ENCODE measurements around the gene HACE1.

HACE1 gene

DNA sequence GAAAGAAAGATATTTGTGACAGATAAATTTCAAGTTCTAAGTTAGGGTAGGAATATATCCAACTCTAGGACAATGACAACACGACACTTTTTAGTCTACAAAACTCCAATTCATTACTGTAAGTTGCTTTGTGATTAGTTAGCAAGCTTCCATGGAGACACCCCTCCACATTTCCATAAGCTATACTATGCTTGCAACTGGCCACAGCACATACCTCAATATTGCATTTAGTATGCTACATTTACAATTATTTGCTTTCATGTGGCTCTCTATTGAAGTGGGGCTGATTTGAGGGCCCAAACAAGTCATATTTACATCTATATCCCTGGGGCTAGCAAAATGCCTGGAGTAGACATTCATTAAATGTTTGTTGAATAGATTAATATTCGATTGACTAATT is 129.3 kb downstream of the HACE1 start:
- no peak for DNase-seq (ENCODE audit: low spot score)

DNA sequence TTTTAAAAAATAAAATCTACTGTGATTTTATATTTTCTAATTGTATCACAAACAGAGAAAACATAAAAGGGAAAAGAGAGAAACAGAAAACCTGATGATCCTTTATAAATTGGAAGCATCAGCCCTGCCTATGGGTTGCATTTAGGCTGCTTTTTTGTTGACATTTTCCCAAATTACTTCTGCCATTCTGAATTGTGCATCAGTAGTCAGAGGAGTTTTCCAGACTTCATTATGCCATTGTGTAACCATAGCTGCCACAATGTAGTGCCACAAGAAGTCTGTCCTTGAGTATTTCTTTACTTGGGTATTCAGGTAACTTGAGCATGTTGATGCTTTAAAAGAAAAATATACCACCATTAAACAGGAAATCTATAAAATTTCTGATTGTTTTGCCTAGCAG is 130.3 kb downstream of the HACE1 start:
- no peak for DNase-seq (ENCODE audit: low spot score)

DNA sequence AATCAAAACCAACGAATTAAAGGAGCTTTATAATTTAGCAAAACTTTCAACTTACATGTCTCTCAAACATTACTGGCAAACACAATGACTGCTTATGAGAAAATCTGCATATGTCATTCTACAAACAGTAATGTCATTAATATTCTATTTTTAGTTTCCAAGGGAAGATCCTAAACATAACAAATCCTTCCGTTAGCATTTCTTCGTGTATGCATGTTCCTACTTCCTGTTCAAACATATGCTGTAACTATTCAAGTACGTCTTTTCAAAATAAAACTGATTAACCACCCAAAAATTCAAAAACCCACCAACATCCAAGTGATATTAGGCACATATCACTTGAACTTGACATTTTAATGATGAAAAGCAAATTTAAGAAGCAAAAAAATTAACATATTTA is 131.3 kb downstream of the HACE1 start:
- no peak for DNase-seq (ENCODE audit: low spot score)

DNA sequence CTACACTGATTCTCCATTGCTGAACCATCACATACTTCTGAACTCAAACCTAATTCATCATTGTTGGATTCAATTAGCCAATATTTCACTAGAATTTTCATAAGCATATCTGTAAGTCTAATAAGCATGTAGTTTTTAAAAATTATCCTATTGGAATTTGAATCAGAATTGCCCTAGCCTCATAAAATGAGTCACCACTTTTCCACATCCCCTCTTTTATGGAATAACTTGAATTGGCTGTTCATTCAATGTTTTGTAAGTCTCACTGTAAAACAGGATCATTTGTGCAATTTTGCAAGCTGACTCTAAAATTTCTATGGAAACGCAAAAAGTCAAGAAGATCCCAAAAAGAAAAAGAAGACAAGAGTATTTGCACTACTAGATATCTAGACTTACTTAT is 141.0 kb downstream of the HACE1 start:
- no peak for DNase-seq (ENCODE audit: low spot score)

DNA sequence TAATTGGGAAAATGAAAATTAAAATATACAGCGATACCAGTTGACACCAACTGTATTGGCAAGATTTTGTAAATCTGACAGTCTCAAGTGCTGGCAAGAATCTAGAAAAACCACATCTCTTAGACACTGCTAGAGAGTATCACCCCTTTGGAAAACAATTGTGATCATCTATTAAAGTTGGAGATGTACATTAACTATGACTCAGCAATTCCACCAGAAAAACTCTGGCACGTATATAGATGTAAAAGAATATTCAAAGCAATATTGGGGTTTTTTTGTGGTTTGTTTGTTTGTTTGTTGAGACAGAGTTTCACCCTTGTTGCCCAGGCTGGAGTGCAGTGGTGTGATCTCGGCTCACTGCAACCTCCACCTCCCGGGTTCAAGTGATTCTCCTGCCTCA is 142.9 kb downstream of the HACE1 start:
- DNase-seq (ENCODE audit: low spot score): no peak

DNA sequence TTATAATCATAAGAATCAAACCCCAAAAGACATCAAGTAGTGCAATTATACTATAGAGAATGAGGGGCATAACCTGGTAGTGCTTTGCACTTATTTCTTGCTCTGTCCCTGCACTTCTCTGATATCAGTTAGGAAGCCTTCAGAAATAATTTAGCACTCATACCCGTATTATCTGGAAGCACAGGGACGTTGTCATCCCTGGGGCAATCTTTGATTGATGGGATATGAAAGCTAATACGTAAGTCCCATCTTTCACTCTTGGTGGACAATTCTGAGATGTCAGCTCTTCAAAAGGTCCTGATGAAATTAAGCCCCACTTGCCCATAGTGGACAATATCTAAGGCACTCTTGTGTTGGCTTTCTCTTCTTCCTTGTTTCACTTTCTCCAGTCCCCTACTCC is 144.9 kb downstream of the HACE1 start:
- no peak for DNase-seq (ENCODE audit: low spot score)

DNA sequence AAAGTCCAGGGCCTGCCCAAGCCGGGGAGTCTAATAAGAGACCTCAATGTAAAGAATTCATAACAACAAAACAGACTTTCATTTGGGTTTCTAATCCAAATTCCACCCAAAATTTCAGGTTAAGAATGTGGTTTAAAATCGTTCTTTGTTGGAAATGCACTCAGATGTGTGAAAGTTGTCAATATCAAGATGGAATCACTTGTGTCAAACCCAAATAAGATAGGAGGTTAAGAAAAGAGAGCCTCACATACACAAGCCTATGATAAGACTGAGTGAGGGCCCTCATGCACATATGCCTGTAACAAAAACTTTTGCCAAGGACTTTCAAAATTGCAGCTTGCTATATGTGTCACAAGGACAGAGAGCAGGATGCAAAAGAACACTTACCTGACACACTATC is 145.7 kb downstream of the HACE1 start:
- no peak for DNase-seq (ENCODE audit: low spot score)

DNA sequence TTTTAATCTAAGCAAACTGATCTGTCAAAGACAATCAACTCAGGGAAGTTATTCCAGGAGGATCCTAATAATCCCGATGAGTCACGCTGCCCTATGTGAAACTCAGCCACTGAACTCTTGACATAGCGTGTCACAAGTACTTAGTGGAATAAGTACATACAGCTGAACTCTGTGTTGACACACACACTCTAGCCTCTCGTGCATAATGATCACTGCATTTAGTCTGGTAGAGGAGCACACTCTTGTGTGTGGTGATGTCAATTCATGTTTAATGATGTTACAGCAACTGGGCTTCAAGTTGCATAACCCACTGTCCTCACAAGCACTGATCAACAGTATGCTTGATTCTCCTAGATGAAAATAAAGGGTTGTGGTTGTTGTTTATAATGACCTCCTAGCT is 148.3 kb downstream of the HACE1 start:
- no peak for DNase-seq (ENCODE audit: low spot score)

DNA sequence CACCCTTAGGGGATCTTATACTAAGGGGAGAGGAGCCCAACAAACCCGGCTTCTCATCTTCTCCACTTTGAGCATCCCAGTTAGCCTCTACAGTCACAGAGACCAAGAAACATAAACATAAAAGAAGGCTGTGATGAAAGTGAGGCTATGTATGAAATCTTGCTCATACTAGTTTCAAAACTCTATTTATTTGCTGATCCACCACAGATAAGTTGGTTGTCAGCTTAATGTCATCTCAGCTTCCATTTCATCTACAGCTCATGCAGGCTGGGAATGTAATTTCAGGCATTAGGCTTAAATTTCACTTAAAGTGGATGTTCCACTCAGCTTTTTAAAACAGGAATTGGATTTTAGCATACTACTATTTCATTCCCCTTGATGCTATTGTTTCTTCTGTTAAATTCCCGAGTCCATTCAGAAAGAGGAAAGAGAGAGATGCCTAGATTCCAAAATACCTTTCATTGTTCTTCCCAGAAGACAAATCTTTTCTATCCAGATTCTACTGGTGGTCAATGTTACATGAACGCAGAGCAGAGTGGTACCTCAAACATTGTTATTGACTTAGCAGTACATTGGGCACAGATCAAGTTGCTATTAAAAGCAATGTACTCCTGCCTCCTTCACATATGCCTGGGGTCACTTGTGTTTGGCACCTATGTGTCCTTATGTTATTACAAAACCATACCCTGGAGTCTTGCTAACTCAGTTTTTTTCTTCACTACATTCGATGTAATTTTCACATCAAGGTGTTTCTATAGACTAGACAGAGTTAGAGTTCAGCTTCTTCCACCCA is 149.0 kb downstream of the HACE1 start:
- no peak for DNase-seq (ENCODE audit: low spot score)

DNA sequence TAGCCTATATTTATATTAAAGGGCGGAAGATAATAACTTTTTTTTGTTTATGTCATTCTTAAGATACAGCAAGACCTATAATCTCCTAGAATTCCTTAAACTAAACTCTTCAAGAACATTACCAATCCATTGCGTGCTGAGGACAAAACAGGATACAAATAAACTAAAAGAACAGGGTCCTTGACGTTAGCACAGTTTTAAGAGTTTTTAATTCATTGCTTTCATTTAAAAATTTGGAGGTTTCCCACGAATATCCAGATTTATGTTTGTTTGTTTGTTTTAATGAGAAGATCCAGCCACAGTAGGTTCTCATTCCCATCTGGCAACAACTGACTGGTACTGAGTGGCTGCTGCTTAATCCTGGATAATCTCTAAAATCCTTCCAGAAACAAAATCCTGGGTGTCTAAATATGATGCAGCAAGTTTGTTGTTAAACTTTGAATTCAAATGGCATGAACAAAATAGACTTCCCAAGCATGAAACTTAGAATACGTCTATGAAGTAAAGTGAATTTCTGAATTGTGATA is 153.7 kb downstream of the HACE1 start:
- DNase-seq (ENCODE audit: low spot score): no peak

DNA sequence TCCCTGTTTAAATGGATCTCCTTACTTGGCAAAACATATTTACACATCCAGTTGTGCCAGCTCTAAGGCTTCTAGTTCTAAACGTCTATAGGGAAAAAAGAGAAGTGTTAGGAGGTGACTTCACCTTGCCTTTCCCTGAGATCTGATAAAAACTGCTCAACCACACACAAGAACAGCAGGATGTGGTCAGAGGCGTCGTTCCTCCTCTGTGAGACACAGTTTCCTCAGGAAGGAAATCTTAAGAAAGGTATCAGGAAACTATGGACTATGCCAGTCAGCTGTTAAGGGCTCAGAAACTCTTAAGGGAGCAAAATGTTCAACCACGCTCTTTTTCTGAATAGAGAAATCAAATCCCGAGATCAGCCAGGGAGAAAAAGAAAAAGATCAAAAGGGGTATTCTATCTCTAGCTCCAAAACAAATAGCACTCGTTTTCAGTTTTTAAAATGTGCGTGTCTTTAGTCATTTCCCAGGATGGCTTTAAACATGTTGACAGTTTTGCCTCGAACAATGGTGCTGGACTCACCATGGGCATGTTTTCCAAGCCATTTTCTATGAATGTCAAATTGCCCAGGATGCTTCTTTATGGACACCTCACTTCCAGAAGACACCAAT is 154.5 kb downstream of the HACE1 start:
- DNase-seq (ENCODE audit: low spot score): peak; percentile 52

DNA sequence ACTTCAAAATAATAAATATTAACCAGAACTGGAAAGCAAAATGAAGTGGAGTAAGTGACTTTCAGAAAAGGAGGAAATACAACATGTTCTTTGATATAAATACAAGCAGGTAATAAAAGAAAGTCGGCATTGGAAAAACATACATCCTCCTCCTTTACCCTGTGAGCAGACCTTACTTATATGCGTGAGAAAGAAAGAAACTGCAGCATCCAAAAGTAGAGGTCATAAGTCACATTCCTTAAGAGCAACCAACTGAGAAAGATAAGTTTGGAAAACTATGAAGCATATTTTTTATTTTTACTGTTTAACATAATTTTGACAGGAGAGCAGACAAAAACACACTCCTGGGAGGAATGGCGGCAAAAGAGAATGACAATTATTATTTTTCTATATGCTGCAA is 155.5 kb downstream of the HACE1 start:
- no peak for DNase-seq (ENCODE audit: low spot score)

DNA sequence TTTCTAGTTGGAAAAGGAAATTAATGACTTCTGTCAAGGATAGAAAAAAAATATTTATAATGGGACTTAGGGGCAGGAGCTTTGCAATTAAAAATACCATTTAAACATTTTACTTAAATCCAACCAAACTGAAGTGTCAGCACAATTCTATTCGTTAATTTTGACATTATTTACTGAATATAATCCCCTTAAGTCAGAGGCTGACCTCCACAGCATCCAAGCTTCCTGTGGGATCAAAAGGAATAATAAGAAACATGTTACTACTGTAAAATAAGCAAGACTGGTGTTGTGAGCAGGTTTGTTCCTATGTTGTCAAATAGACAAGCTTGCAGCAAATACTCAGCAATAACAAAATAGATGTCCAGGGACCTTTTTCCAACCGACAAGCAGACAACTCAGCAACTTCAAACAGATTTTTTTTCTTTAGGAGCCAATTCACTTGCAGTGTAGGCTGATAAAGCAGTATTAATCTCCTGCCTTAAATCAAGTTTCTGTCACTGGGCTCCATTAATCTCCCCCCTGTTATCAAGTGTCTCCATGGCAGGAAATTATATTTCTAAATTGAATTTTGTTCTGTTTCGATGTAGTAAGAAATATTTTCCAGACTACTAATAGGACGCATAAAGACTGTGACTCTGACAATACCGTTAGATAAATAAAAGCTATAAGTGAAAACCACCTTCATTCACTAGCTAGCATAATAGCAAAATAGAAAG is 157.4 kb downstream of the HACE1 start:
- no peak for DNase-seq (ENCODE audit: low spot score)

DNA sequence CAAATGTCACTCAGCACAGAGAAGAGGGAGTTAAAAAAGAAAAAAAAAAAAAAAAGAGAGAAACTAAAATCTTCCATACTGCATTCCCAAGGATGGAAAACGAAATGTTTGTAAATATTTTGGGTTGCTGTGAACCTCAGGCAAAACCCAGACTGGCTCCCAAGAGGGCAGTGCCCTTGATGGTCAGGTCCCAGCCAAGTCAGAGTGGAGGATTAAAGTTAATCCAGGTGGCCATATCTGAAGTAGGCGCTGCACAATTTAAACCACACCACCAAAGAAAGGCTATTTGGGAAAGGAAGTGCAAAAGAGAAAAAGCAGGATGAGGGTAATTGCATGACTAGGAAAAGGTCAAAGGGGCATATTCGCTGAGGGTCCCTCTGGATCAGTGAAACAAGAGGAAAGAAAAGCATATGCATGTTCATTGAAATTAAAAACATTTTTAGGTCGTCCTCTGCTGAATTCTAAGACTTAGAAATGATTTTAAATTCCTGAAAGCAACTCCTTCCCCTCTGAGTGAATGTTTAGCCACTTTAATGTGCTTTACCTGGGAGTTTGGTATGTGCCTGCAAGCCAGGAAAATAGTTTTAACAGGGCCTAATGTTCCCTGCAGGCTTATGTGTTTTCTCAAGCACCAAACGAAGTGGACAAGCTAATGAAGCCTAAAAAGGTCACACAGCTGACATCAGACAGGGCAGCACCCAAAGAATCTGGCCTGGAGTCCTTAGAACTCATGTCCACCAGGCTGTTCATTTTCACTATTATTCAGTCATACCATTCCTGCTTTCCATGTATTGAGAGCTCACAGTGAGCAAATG is 159.1 kb downstream of the HACE1 start:
- no peak for DNase-seq (ENCODE audit: low spot score)

DNA sequence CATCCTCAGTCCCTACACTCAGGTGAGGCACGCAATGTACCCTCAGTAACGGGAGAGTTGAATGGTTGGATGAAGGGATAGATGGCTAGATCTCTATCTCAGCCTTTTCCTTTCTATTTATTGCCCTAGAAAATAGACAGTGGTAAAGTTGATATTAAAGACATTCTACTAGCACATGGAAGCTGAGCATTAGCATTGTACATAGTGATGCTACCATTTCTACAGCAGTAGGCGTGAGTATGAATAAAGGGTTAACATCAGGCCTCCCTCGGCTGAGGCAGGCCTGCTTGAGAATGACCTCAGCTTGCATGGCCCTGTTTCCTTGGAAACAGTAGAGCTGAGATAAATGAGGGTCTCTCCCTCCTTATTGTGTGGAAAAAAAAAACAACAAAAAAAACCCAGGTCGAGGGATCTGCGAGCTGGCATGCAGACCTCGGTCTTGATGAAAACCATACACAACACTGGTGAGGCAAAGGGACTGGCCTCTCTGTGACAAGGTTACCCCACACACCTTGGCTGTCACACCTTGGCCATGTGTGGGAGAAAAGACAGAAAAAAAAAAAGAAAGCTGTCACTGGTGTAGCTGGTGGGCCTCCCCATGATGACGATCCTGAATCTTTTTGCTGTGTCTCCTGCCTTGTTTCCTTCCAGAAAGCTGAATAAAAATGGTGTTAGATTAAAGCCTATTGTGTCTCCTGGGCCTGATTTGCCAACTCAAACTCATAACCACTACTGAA is 160.0 kb downstream of the HACE1 start:
- no peak for DNase-seq (ENCODE audit: low spot score)

DNA sequence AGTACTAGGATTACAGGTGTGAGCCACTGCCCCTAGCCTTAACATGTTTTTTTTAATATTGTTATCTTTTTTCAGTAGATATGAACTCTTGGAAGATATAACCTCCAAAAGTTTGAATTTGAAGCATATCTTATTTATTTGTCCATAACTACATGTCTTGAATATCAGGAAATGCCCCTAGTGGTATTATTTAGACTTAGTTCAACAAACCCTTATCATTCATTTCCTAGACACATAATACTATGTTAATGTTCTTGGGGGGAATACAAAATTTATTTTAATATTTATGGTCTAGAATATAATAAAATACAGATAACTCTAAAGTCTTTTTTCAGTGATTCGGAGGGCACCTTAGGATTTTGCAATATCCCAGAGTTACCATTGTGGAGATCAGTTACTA is 160.7 kb downstream of the HACE1 start:
- DNase-seq (ENCODE audit: low spot score): no peak

DNA sequence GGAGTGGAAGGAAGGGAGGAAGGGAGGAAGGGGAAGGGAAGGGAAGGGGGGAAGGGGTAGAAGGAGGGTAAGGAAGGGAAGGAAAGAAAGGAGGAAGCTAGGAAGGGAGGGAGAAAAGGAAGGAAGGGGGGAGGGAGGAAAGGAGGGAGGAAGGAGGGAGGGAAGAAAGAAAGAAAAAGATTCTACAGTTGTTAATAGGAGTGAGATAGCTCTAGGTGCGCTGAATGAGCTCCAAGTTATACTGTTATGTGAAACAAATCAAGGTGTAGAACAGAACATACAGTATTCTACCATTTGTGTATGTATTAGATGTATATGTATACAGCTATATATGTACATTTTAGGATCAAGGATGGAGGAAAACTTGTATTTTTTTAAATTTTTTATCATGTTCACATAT is 167.7 kb downstream of the HACE1 start:
- no peak for DNase-seq (ENCODE audit: low spot score)

DNA sequence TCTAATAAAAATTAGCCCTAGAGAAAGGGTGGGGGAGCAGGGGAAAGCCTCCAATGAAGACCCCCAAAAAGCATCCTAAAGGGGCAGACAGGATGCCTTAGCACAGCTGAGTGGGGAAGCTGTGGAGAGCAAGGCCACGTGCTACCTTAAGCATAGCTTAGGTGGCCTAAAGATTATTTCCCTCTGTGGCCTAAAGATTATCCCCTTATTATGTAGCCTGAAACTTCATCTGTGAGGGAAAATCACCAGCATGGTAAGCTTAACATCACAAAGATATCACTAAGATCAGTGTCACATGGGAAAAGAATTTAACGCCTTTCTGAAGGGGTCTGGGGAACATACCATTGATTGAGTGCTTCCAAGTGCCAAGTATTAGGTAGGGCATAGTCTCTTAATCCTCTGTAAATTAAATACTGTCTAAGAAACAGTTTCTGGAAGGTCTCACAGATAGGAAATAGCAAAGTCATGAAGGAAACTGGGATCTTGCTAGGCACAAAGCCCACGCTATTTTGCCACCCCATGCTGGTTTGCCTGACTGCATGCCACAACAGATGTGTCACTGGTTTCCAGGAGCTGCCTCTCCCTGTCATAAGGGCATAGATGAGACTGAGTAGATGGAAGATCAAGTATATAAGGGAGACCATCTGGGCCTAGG is 170.0 kb downstream of the HACE1 start:
- DNase-seq (ENCODE audit: low spot score): no peak

DNA sequence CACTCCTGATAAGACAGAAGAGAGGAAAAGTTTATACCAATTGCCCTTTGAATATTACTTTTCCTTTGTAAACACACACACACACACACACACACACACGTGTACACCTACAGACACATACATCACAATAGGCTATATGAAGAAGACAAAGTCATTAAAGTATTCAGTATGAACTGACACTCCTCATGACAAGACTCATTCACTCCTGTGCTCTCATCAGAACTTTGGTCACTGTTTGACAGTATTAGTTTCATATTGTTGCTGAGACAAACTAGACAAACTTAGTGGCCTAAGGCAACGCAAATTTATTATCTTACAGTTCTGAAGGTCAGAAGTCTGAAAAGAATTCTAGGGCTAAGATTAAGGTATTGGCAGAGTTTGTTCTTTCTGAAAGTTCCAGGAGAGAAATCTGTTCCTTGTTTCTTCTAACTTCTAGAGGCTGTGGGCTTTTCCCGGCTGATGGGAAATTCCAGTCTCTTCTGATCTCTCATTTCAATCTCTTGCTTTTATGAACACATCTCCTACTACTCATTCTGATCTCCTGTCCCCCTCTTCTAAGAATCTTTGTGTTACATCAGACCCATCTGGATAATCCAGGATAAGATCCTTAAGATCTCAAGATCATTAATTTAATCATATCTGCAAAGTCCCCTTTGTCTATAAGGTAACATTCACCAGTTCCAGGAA is 171.3 kb downstream of the HACE1 start:
- DNase-seq (ENCODE audit: low spot score): no peak

DNA sequence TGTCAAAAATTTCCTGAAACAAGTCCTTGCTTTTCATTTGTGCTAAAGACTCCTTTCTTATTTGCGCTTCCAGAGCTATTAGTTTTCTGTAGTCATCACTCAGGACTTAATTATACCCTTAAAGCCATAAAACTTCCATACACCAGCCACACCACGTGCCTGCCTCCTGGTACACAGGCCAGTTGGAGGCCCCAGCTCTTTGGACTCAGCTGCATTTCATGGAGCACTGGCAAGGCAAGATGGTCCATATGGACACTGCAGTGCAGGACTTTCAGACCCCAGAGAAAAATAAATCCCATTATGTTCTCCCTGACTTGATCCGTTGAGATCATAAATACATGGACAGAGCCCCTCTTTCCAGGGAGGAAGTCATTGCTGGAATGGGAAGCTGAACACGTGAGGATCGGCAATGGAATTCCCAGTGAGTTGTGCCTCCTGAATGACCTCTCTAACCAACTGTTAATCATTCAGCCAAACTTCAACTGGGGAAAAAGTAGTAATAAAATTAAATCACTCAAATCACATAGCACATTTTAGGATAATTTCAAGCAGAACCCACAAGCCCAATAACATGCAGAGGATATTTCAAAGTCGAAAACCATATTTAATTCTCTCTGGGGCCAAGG is 173.1 kb downstream of the HACE1 start:
- no peak for DNase-seq (ENCODE audit: low spot score)
